NOMO-1 treated with DMSO at 0.1 percent for 48 hours (cell line): ENCODE results near the gene TCF19.
"Not testable (repeated sequence)": the region's sequence is repeated elsewhere in the genome, so short reads cannot be mapped to it uniquely, and the experiment has no call there.

Experiments
- DNase-seq: peaks from one replicate; lab custom pipeline; 2025; ENCODE audit not compliant: unreplicated experiment; lab: John Stamatoyannopoulos, UW

TCF19 gene

GRCh38 chr6:31178143-31179041 is 20.0 kb downstream of the TCF19 start:
- DNase-seq: no peak

- DNase-seq: no peak
Observed at GRCh38 chr6:31179042-31179386, 20.6 kb downstream of the TCF19 start.

GRCh38 chr6:31179896-31180295 is 21.5 kb downstream of the TCF19 start:
- no peak for DNase-seq

- peak; percentile 16 for DNase-seq
Observed at GRCh38 chr6:31180500-31180899, 22.1 kb downstream of the TCF19 start.

DNA sequence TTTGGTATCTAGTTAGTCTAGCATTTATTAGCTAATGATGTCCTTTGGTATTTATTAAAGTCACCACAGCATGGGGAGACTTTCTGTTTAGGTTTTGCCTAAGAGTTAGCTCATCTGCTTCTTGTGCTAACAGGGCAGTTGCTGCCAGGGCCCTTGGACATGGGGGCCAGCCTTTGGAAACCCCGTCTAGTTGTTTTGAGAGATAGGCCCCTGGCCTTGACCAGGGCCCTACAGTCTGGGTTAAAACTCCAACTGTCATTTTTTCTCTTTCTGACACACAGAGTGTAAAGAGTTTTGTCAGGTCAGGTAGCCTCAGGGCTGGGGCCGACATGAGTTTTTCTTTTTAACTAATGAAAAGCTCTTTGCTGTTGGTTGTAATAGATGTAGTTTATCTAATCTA is 24.9 kb downstream of the TCF19 start:
- not testable (repeated sequence) for DNase-seq

DNA sequence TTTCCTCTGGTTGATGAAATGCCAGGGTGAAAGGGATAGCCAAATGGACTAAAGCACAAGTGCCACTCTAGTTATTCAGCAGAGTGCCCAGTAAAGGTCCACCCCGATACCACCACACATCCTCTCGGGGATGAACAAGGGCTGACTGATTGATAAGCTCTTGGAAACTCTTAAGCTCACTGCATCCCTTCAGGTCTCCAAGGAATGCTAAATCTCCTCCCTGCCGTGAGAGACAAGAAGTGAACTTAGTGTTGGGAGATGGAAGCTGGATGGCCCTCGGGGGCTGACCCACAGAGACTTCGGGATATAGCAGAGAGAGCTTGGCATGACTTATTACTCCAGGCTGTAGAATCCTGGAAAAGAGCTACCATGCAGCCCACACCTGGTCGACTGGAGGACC is 25.5 kb downstream of the TCF19 start:
- DNase-seq: not testable (repeated sequence)

- not testable (repeated sequence) for DNase-seq
Observed at GRCh38 chr6:31185695-31186051, 27.3 kb downstream of the TCF19 start.

- DNase-seq: no peak
Observed at GRCh38 chr6:31186052-31186734, 27.8 kb downstream of the TCF19 start.

GRCh38 chr6:31187780-31188194 is 29.4 kb downstream of the TCF19 start:
- DNase-seq: no peak

GRCh38 chr6:31189223-31189622 is 30.8 kb downstream of the TCF19 start:
- DNase-seq: not testable (repeated sequence)

- DNase-seq: no peak
Observed at GRCh38 chr6:31190488-31190887, 32.1 kb downstream of the TCF19 start.

DNA sequence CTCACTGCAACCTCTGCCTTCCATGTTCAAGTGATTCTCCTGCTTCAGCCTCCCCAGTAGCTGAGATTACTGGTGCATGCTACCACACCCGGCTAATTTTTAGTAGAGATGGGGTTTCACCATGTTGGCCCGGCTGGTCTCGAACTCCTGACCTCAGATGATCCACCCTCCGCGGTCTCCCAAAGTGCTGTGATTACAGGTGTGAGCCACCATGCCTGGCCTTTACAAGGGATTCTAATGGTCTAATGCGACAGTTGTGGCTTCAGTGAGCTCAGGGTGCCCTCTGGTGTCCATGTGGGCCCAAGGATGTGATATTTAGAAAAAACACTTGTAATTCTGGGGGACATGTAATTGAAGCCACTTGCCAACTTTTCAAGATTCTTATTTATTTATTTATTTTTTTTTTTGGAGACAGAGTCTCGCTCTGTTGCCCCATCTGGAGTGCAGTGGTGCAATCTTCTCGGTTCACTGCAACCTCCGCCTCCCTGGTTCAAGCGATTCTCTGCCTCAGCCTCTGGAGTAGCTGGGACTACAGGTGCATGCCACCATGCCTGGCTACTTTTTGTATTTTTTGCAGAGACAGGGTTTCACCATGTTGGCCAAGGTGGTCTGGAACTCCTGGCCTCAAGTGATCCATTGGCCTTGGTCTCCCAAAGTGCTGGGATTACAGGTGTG is 34.2 kb downstream of the TCF19 start:
- DNase-seq: peak; percentile 52

GRCh38 chr6:31193206-31193605 is 34.8 kb downstream of the TCF19 start:
- DNase-seq: no peak

GRCh38 chr6:31194061-31194834 is 35.9 kb downstream of the TCF19 start:
- no peak for DNase-seq

- DNase-seq: not testable (repeated sequence)
Observed at GRCh38 chr6:31195308-31195979, 37.1 kb downstream of the TCF19 start.

GRCh38 chr6:31196251-31197022 is 38.0 kb downstream of the TCF19 start:
- not testable (repeated sequence) for DNase-seq

DNA sequence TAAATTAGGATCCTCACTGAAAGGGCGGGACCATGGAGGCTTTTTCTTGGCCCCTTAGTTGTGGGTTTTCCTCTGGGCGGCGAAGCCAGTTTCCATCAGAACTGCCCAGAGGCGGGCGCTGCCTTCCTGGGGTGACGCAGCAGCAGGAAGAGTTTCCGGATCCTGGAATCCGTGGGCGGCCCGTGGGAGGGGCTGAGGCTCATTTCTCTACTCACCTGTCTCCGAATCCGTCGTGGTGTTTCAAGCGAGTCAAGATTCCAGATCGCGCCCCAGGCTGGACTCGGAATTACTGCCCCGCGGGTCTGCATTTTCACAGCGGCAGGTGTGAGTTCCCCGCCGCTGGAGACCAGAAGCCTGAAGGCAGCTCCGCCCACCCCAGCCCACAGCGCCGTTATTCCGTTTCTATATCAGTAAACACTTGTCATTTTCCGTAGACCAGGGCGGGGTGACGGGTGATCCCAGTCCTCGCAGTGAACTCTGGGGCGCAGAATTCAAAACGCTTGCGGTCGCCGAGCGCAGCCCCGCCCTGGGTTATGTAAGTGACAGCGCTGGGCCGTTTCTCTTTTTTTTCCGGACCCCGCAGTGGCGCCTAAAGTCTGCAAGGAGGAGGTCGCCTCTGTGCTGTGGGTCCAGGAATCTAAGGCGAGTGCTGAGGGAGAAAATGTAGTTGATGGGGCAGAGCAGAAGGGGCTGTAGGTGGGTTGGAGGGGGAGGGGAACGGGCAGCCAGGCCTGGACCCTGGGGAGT is 39.3 kb downstream of the TCF19 start:
- DNase-seq: peak; percentile 93

DNA sequence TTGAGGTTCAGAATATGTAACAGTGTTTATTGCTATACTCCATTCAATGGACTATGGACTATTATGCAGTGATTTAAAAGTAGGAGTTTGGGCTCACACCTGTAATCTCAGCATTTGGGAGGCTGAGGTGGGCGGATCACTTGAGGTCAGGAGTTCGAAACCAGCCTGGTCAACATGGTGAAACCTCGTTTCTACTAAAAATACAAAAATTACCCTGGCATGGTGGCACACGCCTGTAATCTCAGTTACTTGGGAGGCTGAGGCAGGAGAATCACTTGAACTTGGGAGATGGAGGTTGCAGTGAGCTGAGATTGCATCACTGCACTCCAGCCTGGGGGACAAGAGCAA is 40.7 kb downstream of the TCF19 start:
- DNase-seq: not testable (repeated sequence)
